Panc1 (cell line): ENCODE results near the gene ADAMTSL3. TPM values are rescaled to one million over a fixed set of nuclear protein-coding genes. Genes with fewer than 3 reads are reported as not detected.

Experiments
- ATAC-seq: fragments of 200-7000 bp; cut with Tn5 transposase; 2 replicates; pipeline ENCODE4 v1.9.1; 2020; ENCODE audit warnings: mild to moderate bottlenecking, moderate library complexity
- BruUV-seq: library from RNA; stranded (reverse); fragments of 400-500 nt; replicated peaks from 2 replicates; lab custom pipeline; 2021; lab: Mats Ljungman, UMichigan
- CTCF ChIA-PET: fragments of 300-600 bp; sonication (Branson Sonifier 250); formaldehyde crosslinking; loops from one replicate; lab custom pipeline; 2022; ENCODE audit warnings: antibody characterized with exemption; lab: Charles Lee
- POLR2A ChIA-PET: fragments of 300-600 bp; sonication (Branson Sonifier 250); formaldehyde crosslinking; loops from one replicate; lab custom pipeline; 2022; ENCODE audit warnings: antibody characterized with exemption; lab: Charles Lee
- DNase-seq: peaks from one replicate; pipeline ENCODE4 v3.0.0-alpha.2; 2010; ENCODE audit warnings: low read depth, low spot score
- H3K27ac ChIP-seq: 2 replicates; pipeline ENCODE4 v1.5.1; 2011; ENCODE audit warnings: mild to moderate bottlenecking, low read length, inconsistent platforms
- H3K27me3 ChIP-seq: fragments of 200-500 bp; sonication (Bioruptor generic); 2 replicates; pipeline ENCODE4 v1.6.0; 2014; ENCODE audit warnings: low read length, inconsistent platforms; ENCODE audit not compliant: control insufficient read depth, insufficient read depth
- H3K36me3 ChIP-seq: fragments of 200-500 bp; sonication (Bioruptor generic); 2 replicates; pipeline ENCODE4 v1.5.1; 2014; ENCODE audit warnings: inconsistent platforms, mild to moderate bottlenecking, low read length, moderate library complexity; ENCODE audit not compliant: control insufficient read depth, insufficient read depth
- H3K4me1 ChIP-seq: 2 replicates; pipeline ENCODE4 v1.5.1; 2011; ENCODE audit warnings: inconsistent platforms, mild to moderate bottlenecking, low read length, moderate library complexity; ENCODE audit not compliant: control insufficient read depth, insufficient read depth
- H3K4me3 ChIP-seq, 2 experiments: 2 replicates each; pipeline ENCODE4 v1.5.1; 2011 to 2012; ENCODE audit warnings: low read depth in 2 of 2, low read length in 2 of 2, mild to moderate bottlenecking in 2 of 2, inconsistent platforms in 1 of 2, moderate library complexity in 1 of 2
- H3K9me3 ChIP-seq: fragments of 200-500 bp; sonication (Bioruptor generic); 2 replicates; pipeline ENCODE4 v1.5.1; 2014; ENCODE audit warnings: low read depth, mild to moderate bottlenecking, inconsistent platforms, low read length, moderate library complexity; ENCODE audit not compliant: control insufficient read depth, insufficient read depth
- POLR2AphosphoS5 ChIP-seq: IDR thresholded peaks from 2 replicates; pipeline ENCODE4 v1.6.1; 2012; ENCODE audit warnings: mild to moderate bottlenecking, low read depth, low read length, moderate library complexity
- REST ChIP-seq, 2 experiments: IDR thresholded peaks; 2 replicates each; pipeline ENCODE4 v1.6.1; 2011 to 2012; ENCODE audit warnings: low read depth in 2 of 2, control low read depth in 1 of 2, low read length in 1 of 2, mild to moderate bottlenecking in 1 of 2, moderate library complexity in 1 of 2; ENCODE audit not compliant: insufficient read depth in 1 of 2
- SIN3A ChIP-seq: IDR thresholded peaks from 2 replicates; pipeline ENCODE4 v1.6.1; 2012; ENCODE audit warnings: low read depth, mild to moderate bottlenecking, low read length, moderate library complexity, borderline replicate concordance; ENCODE audit not compliant: insufficient read depth
- TCF7L2 ChIP-seq: IDR thresholded peaks from 2 replicates; pipeline ENCODE4 v1.6.1; 2011; ENCODE audit warnings: mild to moderate bottlenecking, low read depth, low read length, inconsistent platforms
- in situ Hi-C: cut with HindIII; loops from 2 replicates; pipeline ENCODE4 v1.10.0; 2016; ENCODE audit warnings: low sequenced_read_pairs, low pct_unique_long_range_greater_than_20kb
- intact Hi-C: fragments of 100-400 bp; cut with micrococcal nuclease; formaldehyde crosslinking; loops from one replicate; pipeline ENCODE4 v1.10.0; 2022; ENCODE audit not compliant: unreplicated experiment
- total RNA-seq: library from RNA; stranded (reverse); gene quantifications from one replicate; pipeline ENCODE4 v1.2.1, GENCODE V29; 2021; ENCODE audit not compliant: unreplicated experiment
- TF ChIP-seq, protein P1 (sequence below): fragments of 450-650 bp; IDR thresholded peaks from 2 replicates; pipeline ENCODE4 v1.5.1; 2017; ENCODE audit warnings: mild to moderate bottlenecking

The ADAMTSL3 gene
- total RNA-seq, 1 experiment from 2014 or later, result not detected

DNA sequence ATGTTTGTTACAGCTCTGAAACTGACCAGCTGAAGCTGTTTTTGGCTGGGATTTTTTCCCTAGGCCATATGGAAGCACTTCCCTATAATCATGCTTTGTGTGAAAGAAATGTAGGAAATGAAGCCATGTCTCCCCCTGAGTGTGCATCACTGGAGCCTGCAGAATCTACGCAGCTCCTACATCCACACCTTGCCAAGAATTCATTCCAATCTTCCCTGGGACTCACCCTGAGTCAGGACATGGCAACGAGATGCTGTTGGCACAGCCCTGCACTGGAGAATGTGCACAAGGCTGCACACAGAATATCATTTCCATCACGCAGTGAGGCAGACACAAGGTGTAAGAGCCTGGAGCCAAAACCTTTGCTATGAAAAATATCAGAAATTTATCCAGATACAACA, 189.5 kb downstream of the ADAMTSL3 start:
- H3K4me3 ChIP-seq, result no peak overlapping the region
- in situ Hi-C loops, result no loop called here
- ChIA-PET POLR2A (no interaction called here), CTCF (no interaction called here)
- intact Hi-C loops, result no loop called here
- H3K27ac ChIP-seq, result no peak overlapping the region
- no peaks in the 10 kb centered on the region for H3K27me3 ChIP-seq
- no TSS peak for BruUV-seq
- H3K4me1 ChIP-seq, result no peaks in the 10 kb centered on the region
- TF ChIP-seq REST (IDR thresholded peaks at IDR 0.05; ENCODE audit: insufficient read depth in 1 of 2, low read depth in 2 of 2, low read length in 1 of 2), result no peak
- TF ChIP-seq TCF7L2, result no peak
- TF ChIP-seq, protein P1, sequence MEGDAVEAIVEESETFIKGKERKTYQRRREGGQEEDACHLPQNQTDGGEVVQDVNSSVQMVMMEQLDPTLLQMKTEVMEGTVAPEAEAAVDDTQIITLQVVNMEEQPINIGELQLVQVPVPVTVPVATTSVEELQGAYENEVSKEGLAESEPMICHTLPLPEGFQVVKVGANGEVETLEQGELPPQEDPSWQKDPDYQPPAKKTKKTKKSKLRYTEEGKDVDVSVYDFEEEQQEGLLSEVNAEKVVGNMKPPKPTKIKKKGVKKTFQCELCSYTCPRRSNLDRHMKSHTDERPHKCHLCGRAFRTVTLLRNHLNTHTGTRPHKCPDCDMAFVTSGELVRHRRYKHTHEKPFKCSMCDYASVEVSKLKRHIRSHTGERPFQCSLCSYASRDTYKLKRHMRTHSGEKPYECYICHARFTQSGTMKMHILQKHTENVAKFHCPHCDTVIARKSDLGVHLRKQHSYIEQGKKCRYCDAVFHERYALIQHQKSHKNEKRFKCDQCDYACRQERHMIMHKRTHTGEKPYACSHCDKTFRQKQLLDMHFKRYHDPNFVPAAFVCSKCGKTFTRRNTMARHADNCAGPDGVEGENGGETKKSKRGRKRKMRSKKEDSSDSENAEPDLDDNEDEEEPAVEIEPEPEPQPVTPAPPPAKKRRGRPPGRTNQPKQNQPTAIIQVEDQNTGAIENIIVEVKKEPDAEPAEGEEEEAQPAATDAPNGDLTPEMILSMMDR, result no peak
- no peak for TF ChIP-seq POLR2AphosphoS5
- no peak for TF ChIP-seq SIN3A
- H3K9me3 ChIP-seq, result no peaks in the 10 kb centered on the region
- H3K36me3 ChIP-seq, result no peaks in the 10 kb centered on the region; the same call in 1 of the 2 replicates
- ATAC-seq (no peak), DNase-seq (no peak)

DNA sequence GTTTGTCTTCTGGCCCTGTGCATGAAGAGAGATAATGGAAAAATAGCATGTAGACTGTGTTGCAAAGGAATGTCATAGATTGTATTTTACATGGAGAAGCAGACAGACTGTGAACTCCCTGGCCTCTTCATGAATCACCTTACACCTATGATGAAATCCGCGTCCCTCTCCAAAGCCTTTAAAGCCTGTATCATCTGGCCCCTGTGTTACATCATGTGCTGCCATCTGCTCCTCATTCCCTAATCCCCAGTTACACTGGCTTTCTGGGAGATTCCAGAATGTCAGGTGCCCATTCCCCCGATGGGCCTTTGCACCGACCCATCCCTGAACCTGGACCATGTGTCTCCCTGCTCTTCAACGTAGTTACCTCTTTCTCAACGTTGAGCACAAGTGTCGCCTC, 190.8 kb downstream of the ADAMTSL3 start:
- intact Hi-C loops, result no loop called here
- CTCF ChIA-PET, result no interaction called here
- BruUV-seq, result no TSS peak

More for the DNA sequence above, 190.8 kb downstream of the ADAMTSL3 start:
- POLR2A ChIA-PET, result no interaction called here
- Histone ChIP-seq H3K4me1 (no peaks in the 10 kb centered on the region), H3K4me3 (no peak overlapping the region), H3K27ac (no peak overlapping the region), H3K36me3 (no peaks in the 10 kb centered on the region; the same call in 1 of the 2 replicates), H3K27me3 (no peaks in the 10 kb centered on the region), H3K9me3 (no peaks in the 10 kb centered on the region)
- no peak for TF ChIP-seq SIN3A
- TF ChIP-seq, protein P1, result no peak
- no peak for TF ChIP-seq REST (IDR thresholded peaks at IDR 0.05; ENCODE audit: insufficient read depth in 1 of 2, low read depth in 2 of 2, low read length in 1 of 2)
- TF ChIP-seq POLR2AphosphoS5, result no peak
- TF ChIP-seq TCF7L2, result no peak
- no peak for ATAC-seq
- DNase-seq, result no peak
- in situ Hi-C loops, result no loop called here
